ENCODE results near the gene RNH1. TPM values are rescaled to one million over a fixed set of nuclear protein-coding genes. Genes with fewer than 3 reads are reported as not detected.

RNH1 gene
- total and polyA plus RNA-seq, 2 donors (not counting 1 experiment from before 2014, with no cell fraction given) = 102 to 561 TPM

DNA sequence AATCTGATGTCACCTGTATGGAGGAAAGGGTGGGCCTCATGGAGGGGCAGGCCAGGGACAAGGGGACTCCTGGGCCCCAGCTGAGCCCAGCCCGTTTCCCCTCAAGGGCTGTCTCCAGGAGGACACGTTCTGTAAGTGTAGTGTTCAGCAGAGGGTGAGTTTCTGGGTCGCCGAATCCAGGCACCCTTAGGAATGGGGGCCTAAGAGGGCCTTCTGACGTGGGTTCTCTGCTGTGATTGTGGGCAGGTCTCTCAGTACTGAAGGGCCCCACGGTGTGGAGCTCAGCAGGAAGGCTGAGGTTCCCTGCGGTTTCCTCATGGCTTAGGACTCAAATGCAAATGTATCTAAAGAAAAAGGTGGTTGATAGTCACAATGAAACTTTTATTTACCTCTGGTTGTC is 50.5 kb downstream of the RNH1 start:
- Histone ChIP-seq H2AFZ (ENCODE audit: low read length) (no peak overlapping the region), H3K4me3 (replicated peaks in 1 of 4; ENCODE audit: control extremely low read depth in 1 of 4, insufficient read depth in 1 of 4, low read depth in 3 of 4, low read length in 4 of 4) (no peak overlapping the region)

DNA sequence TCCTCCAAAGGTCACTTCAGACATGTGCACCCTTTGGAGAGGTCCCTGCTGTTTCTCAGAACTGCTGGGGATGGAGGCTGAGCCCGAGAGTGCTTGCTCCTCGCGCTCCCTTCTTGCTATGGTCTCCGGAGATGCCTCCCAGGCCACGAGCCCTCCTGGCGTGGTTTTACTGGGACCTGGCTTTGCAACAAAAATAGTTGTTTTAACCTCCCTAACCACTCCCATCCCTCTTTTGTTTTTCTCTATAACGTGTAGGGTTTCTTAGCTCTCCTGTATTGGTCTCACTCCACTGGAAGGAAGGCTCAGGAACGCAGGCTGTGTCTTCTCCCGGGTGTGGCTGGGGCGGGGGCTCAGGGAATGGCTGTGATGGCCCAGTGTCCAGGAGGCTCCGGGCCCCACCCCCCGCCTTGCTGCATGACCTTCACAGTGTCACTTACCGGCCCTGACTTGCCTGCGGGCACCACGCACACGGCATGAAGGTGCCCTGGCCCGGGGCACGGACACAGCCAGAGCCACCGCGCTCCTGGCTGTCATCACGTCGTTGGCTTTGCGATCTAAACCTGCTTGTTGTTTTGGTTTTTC is 51.4 kb downstream of the RNH1 start:
- no peaks in the 10 kb centered on the region for H3K9me3 ChIP-seq (ENCODE audit: control insufficient read depth, insufficient read depth, low read depth, low read length)
- H3K79me2 ChIP-seq (ENCODE audit: control insufficient read depth, insufficient read depth, low read length) = peaks cover 36% of the 10 kb centered on the region
- H2AFZ ChIP-seq (ENCODE audit: low read length) = no peak overlapping the region
- H3K4me2 ChIP-seq (ENCODE audit: extremely low read depth, insufficient read depth, low read length) = no peak overlapping the region
- H3K4me3 ChIP-seq (replicated peaks in 1 of 4; ENCODE audit: control extremely low read depth in 1 of 4, insufficient read depth in 1 of 4, low read depth in 3 of 4, low read length in 4 of 4) = no peak overlapping the region
- H3K9ac ChIP-seq (ENCODE audit: insufficient read depth, low read length) = no peak overlapping the region
- no peaks in the 10 kb centered on the region for H4K20me1 ChIP-seq (ENCODE audit: control insufficient read depth, extremely low read depth, insufficient read depth, low read length)
- DNase-seq (ENCODE audit: low read depth in 2 of 2) = no peak
- TF ChIP-seq, protein P1, sequence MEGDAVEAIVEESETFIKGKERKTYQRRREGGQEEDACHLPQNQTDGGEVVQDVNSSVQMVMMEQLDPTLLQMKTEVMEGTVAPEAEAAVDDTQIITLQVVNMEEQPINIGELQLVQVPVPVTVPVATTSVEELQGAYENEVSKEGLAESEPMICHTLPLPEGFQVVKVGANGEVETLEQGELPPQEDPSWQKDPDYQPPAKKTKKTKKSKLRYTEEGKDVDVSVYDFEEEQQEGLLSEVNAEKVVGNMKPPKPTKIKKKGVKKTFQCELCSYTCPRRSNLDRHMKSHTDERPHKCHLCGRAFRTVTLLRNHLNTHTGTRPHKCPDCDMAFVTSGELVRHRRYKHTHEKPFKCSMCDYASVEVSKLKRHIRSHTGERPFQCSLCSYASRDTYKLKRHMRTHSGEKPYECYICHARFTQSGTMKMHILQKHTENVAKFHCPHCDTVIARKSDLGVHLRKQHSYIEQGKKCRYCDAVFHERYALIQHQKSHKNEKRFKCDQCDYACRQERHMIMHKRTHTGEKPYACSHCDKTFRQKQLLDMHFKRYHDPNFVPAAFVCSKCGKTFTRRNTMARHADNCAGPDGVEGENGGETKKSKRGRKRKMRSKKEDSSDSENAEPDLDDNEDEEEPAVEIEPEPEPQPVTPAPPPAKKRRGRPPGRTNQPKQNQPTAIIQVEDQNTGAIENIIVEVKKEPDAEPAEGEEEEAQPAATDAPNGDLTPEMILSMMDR (conservative IDR thresholded peaks at IDR 0.05 in 1 of 2, IDR thresholded peaks at IDR 0.05 in 1 of 2; ENCODE audit: low read depth in 1 of 2, low read length in 2 of 2) = no peak
- TF ChIP-seq EZH2 (IDR thresholded peaks at IDR 0.05; ENCODE audit: low read length, missing control alignments) = no peak
- peaks cover 2% of the 10 kb centered on the region for H3K4me1 ChIP-seq (ENCODE audit: control insufficient read depth, extremely low read depth, insufficient read depth, low read length)
- H3K36me3 ChIP-seq (ENCODE audit: control insufficient read depth, insufficient read depth, low read length) = peaks cover 26% of the 10 kb centered on the region
- no peaks in the 10 kb centered on the region for H3K27me3 ChIP-seq (ENCODE audit: control insufficient read depth, insufficient read depth, low read length)
- no peak overlapping the region for H3K27ac ChIP-seq (ENCODE audit: insufficient read depth, low read length)

More for the DNA sequence above, 50.5 kb downstream of the RNH1 start:
- Histone ChIP-seq H3K27me3 (ENCODE audit: control insufficient read depth, insufficient read depth, low read length) (no peaks in the 10 kb centered on the region), H3K27ac (ENCODE audit: insufficient read depth, low read length) (no peak overlapping the region), H3K36me3 (ENCODE audit: control insufficient read depth, insufficient read depth, low read length) (peaks cover 26% of the 10 kb centered on the region), H3K4me1 (ENCODE audit: control insufficient read depth, extremely low read depth, insufficient read depth, low read length) (peaks cover 2% of the 10 kb centered on the region), H3K9me3 (ENCODE audit: control insufficient read depth, insufficient read depth, low read depth, low read length) (no peaks in the 10 kb centered on the region), H4K20me1 (ENCODE audit: control insufficient read depth, extremely low read depth, insufficient read depth, low read length) (no peaks in the 10 kb centered on the region), H3K9ac (ENCODE audit: insufficient read depth, low read length) (no peak overlapping the region), H3K4me2 (ENCODE audit: extremely low read depth, insufficient read depth, low read length) (no peak overlapping the region), H3K79me2 (ENCODE audit: control insufficient read depth, insufficient read depth, low read length) (peaks cover 29% of the 10 kb centered on the region)
- no peak for DNase-seq (ENCODE audit: low read depth in 2 of 2)
- TF ChIP-seq, protein P1 (conservative IDR thresholded peaks at IDR 0.05 in 1 of 2, IDR thresholded peaks at IDR 0.05 in 1 of 2; ENCODE audit: low read depth in 1 of 2, low read length in 2 of 2) = no peak
- no peak for TF ChIP-seq EZH2 (IDR thresholded peaks at IDR 0.05; ENCODE audit: low read length, missing control alignments)

DNA sequence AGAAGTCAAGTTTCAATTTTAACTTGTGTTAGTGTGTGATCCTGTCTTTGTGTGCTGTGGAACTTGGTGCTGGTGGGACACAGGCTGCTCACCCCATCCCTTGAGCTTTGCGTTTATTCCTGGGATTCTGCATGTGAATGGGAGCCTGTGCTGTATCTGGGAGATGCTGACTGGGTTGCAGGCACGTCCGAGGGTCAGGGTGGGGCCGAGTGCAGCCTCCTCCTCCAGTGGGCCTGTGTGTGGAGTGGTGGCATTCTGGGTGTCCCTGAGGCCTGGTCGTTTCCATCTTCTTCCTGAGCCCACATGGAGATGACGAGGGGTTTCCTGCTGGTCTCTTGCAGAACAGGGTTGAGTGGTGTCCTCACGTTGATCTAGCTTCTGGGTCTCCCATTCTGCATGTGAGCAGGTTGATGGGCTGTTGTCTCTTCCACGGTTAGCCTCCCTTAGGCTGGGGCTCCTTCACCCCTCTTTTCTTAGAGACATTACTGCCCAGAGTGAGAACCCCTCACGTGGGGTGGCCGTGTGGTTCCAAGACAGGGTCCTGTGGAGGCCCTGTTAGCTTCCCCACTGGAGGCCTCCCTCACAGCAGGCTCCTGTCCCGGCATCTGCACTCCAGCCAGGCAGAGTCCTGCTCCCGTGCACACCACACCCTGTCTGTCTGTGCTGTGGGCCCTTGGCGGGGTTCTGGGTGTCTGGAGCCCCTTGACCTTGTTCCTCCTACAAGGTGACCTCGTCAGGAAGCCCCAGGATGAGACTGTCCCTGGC is 52.1 kb downstream of the RNH1 start:
- Histone ChIP-seq H3K4me2 (ENCODE audit: extremely low read depth, insufficient read depth, low read length) (no peak overlapping the region), H2AFZ (ENCODE audit: low read length) (no peak overlapping the region), H4K20me1 (ENCODE audit: control insufficient read depth, extremely low read depth, insufficient read depth, low read length) (no peaks in the 10 kb centered on the region), H3K36me3 (ENCODE audit: control insufficient read depth, insufficient read depth, low read length) (peaks cover 20% of the 10 kb centered on the region), H3K9ac (ENCODE audit: insufficient read depth, low read length) (no peak overlapping the region), H3K4me3 (replicated peaks in 1 of 4; ENCODE audit: control extremely low read depth in 1 of 4, insufficient read depth in 1 of 4, low read depth in 3 of 4, low read length in 4 of 4) (no peak overlapping the region), H3K9me3 (ENCODE audit: control insufficient read depth, insufficient read depth, low read depth, low read length) (no peaks in the 10 kb centered on the region), H3K27ac (ENCODE audit: insufficient read depth, low read length) (no peak overlapping the region), H3K27me3 (ENCODE audit: control insufficient read depth, insufficient read depth, low read length) (no peaks in the 10 kb centered on the region), H3K4me1 (ENCODE audit: control insufficient read depth, extremely low read depth, insufficient read depth, low read length) (peaks cover 2% of the 10 kb centered on the region), H3K79me2 (ENCODE audit: control insufficient read depth, insufficient read depth, low read length) (peaks cover 41% of the 10 kb centered on the region)
- no peak for TF ChIP-seq EZH2 (IDR thresholded peaks at IDR 0.05; ENCODE audit: low read length, missing control alignments)
- TF ChIP-seq, protein P1 (conservative IDR thresholded peaks at IDR 0.05 in 1 of 2, IDR thresholded peaks at IDR 0.05 in 1 of 2; ENCODE audit: low read depth in 1 of 2, low read length in 2 of 2) = no peak
- DNase-seq (ENCODE audit: low read depth in 2 of 2) = no peak
